CD4-positive, alpha-beta T cell treated with Interleukin-15 for 4 hours (primary cell): Measurements from ENCODE around the gene NAPSA.
"Not testable (repeated sequence)": the region's sequence is repeated elsewhere in the genome, so short reads cannot be mapped to it uniquely, and the experiment has no call there.

Source experiments
- DNase-seq: peaks from one replicate; pipeline ENCODE4 v3.0.0-alpha.2; 2020; ENCODE audit warnings: low spot score

NAPSA gene

GRCh38 chr19:50365434-50366306, at the start of gene NAPSA:
NAPSA (minus strand) TSS chr19:50365639; CDS start chr19:50365621, 18 bp downstream.
- DNase-seq = no peak

GRCh38 chr19:50413531-50413930, 48.1 kb upstream of the NAPSA start:
- DNase-seq = no peak

GRCh38 chr19:50413096-50413495, 47.7 kb upstream of the NAPSA start:
- DNase-seq = no peak

- DNase-seq = no peak
These were observed 47.0 kb upstream of the NAPSA start for GRCh38 chr19:50412419-50412818.

- DNase-seq = no peak
These were observed 44.7 kb upstream of the NAPSA start for GRCh38 chr19:50410109-50410508.

- no peak for DNase-seq
These were observed 43.9 kb upstream of the NAPSA start for GRCh38 chr19:50409347-50409746.

GRCh38 chr19:50406829-50407228, 41.4 kb upstream of the NAPSA start:
- no peak for DNase-seq

GRCh38 chr19:50406156-50406820, 40.8 kb upstream of the NAPSA start:
- DNase-seq = no peak

- no peak for DNase-seq
These were observed 37.3 kb upstream of the NAPSA start for GRCh38 chr19:50402544-50403301.

- no peak for DNase-seq
These were observed 36.4 kb upstream of the NAPSA start for GRCh38 chr19:50401605-50402450.

- DNase-seq = no peak
These were observed 33.9 kb upstream of the NAPSA start for GRCh38 chr19:50399368-50399745.

GRCh38 chr19:50398675-50399367, 33.4 kb upstream of the NAPSA start:
- DNase-seq = no peak

GRCh38 chr19:50394017-50394416, 28.6 kb upstream of the NAPSA start:
- DNase-seq = no peak

- DNase-seq = no peak
These were observed 28.1 kb upstream of the NAPSA start for GRCh38 chr19:50393589-50393988.

- no peak for DNase-seq
These were observed 27.3 kb upstream of the NAPSA start for GRCh38 chr19:50392759-50393158.

- not testable (repeated sequence) for DNase-seq
These were observed 25.5 kb upstream of the NAPSA start for GRCh38 chr19:50390952-50391351.

- DNase-seq = not testable (repeated sequence)
These were observed 24.9 kb upstream of the NAPSA start for GRCh38 chr19:50390295-50390694.

GRCh38 chr19:50387868-50388245, 22.4 kb upstream of the NAPSA start:
- no peak for DNase-seq

- DNase-seq = no peak
These were observed 21.9 kb upstream of the NAPSA start for GRCh38 chr19:50387176-50387867.

GRCh38 chr19:50384685-50385535, 19.5 kb upstream of the NAPSA start:
- DNase-seq = no peak
